Astrocyte (in vitro differentiated cells and primary cell): ENCODE results near the gene ERF. TPM values are rescaled to one million over a fixed set of nuclear protein-coding genes. Genes with fewer than 3 reads are reported as not detected.

ENCODE experiments used
- DNase-seq: peaks from one replicate; pipeline ENCODE4 v3.0.0-alpha.2; 2010; ENCODE audit warnings: low read depth
- FAIRE-seq: peaks from 2 replicates; lab custom pipeline; 2011; peaks lifted over from hg19 to GRCh38; lab: Jason Lieb, UNC
- H2AFZ ChIP-seq: 2 replicates; pipeline ENCODE4 v1.6.0; 2012; ENCODE audit warnings: low read depth, low read length, inconsistent platforms
- H3K27ac ChIP-seq: 2 replicates; pipeline ENCODE4 v1.5.1; 2011; ENCODE audit warnings: low read depth, low read length, inconsistent platforms
- H3K27me3 ChIP-seq: 2 replicates; pipeline ENCODE4 v1.6.0; 2011; ENCODE audit warnings: low read length, inconsistent platforms; ENCODE audit not compliant: insufficient read depth
- H3K36me3 ChIP-seq: 2 replicates; pipeline ENCODE4 v1.5.1; 2011; ENCODE audit warnings: low read length, inconsistent platforms; ENCODE audit not compliant: insufficient read depth
- H3K4me1 ChIP-seq: 2 replicates; pipeline ENCODE4 v1.5.1; 2011; ENCODE audit warnings: low read length, inconsistent platforms; ENCODE audit not compliant: insufficient read depth
- H3K4me2 ChIP-seq: 2 replicates; pipeline ENCODE4 v1.6.0; 2012; ENCODE audit warnings: low read length, inconsistent platforms
- H3K4me3 ChIP-seq: 2 replicates; pipeline ENCODE4 v1.5.1; 2011; ENCODE audit warnings: low read depth, mild to moderate bottlenecking, low read length, inconsistent platforms; ENCODE audit not compliant: insufficient read depth
- H3K79me2 ChIP-seq: 2 replicates; pipeline ENCODE4 v1.6.0; 2012; ENCODE audit warnings: mild to moderate bottlenecking, low read length, inconsistent platforms; ENCODE audit not compliant: insufficient read depth
- H3K9ac ChIP-seq: 2 replicates; pipeline ENCODE4 v1.6.0; 2012; ENCODE audit warnings: mild to moderate bottlenecking, low read length, inconsistent platforms
- H3K9me3 ChIP-seq: 2 replicates; pipeline ENCODE4 v1.5.1; 2012; ENCODE audit warnings: low read depth, mild to moderate bottlenecking, low read length, inconsistent platforms; ENCODE audit not compliant: insufficient read depth
- H4K20me1 ChIP-seq: 2 replicates; pipeline ENCODE4 v1.6.0; 2012; ENCODE audit warnings: low read length, inconsistent platforms; ENCODE audit not compliant: insufficient read depth
- H3K27ac Mint-ChIP-seq: one replicate; pipeline ENCODE4 v1.8.0; 2021; ENCODE audit warnings: mild to moderate bottlenecking, mixed read lengths; ENCODE audit not compliant: unreplicated experiment
- H3K27me3 Mint-ChIP-seq: one replicate; pipeline ENCODE4 v1.8.0; 2021; ENCODE audit warnings: low read depth, mixed read lengths; ENCODE audit not compliant: unreplicated experiment
- H3K36me3 Mint-ChIP-seq: one replicate; pipeline ENCODE4 v1.8.0; 2021; ENCODE audit warnings: low read depth, mixed read lengths; ENCODE audit not compliant: unreplicated experiment
- H3K4me1 Mint-ChIP-seq: one replicate; pipeline ENCODE4 v1.8.0; 2021; ENCODE audit warnings: low read depth, mixed read lengths; ENCODE audit not compliant: unreplicated experiment
- H3K4me3 Mint-ChIP-seq: one replicate; pipeline ENCODE4 v1.8.0; 2021; ENCODE audit warnings: mild to moderate bottlenecking, moderate library complexity, mixed read lengths; ENCODE audit not compliant: unreplicated experiment
- H3K9me3 Mint-ChIP-seq: one replicate; pipeline ENCODE4 v1.8.0; 2021; ENCODE audit warnings: mild to moderate bottlenecking, mixed read lengths; ENCODE audit not compliant: unreplicated experiment
- EZH2 ChIP-seq: IDR thresholded peaks from 2 replicates; pipeline ENCODE4 v1.6.1; 2012; ENCODE audit warnings: mild to moderate bottlenecking, low read length, inconsistent platforms; ENCODE audit not compliant: insufficient read depth
- total RNA-seq: library from RNA; stranded (reverse); gene quantifications from 2 replicates; pipeline ENCODE4 v1.2.1, GENCODE V29; 2021
- TF ChIP-seq, protein P1 (sequence below): IDR thresholded peaks from 2 replicates; pipeline ENCODE4 v1.5.1; 2011; ENCODE audit warnings: low read depth, mild to moderate bottlenecking, inconsistent platforms, low read length, moderate library complexity; ENCODE audit not compliant: insufficient read depth

Gene ERF
- total RNA-seq, 1 donor from 2014 or later: 108 TPM

DNA sequence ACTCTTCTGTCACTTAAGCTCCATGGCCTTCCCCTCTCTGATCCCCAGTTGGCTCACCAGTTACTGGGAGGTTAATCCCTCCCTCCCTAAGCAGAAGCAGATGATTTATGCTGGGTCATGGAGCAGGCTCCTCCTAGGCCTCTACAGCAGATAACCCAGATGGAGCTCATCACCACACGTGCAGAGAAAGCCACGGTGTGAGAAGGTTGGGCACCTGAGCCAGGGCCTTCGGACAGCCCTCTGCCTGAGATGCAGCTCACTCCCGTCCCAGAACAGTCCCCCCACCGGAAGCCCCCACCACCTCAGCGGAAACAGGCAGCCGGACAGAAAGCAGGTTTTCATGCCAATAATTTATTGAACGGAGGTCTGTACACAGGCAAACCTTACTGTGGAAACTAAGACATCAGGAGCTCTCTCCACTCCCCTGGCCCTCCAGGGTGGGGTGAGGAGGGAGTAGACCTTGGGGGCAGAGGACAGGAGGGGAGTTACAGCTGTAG, 25.0 kb downstream of the ERF start:
- H3K4me3 Mint-ChIP-seq: peak overlapping the region; percentile 5
- DNase-seq (no peak), FAIRE-seq (no peak)
- Histone ChIP-seq H4K20me1 (peaks cover 94% of the 10 kb centered on the region), H3K36me3 (peaks cover 43% of the 10 kb centered on the region), H3K4me1 (peaks cover 8% of the 10 kb centered on the region), H3K4me3 (no peak overlapping the region), H3K27me3 (no peaks in the 10 kb centered on the region), H3K4me2 (no peak overlapping the region), H3K27ac (no peak overlapping the region), H3K79me2 (peaks cover 67% of the 10 kb centered on the region), H3K9ac (no peak overlapping the region), H3K9me3 (no peaks in the 10 kb centered on the region), H2AFZ (no peak overlapping the region)
- no peaks in the 10 kb centered on the region for H3K9me3 Mint-ChIP-seq
- no peaks in the 10 kb centered on the region for H3K27me3 Mint-ChIP-seq
- peak overlapping the region; percentile 69 for H3K27ac Mint-ChIP-seq
- peaks cover 15% of the 10 kb centered on the region for H3K4me1 Mint-ChIP-seq
- peaks cover 37% of the 10 kb centered on the region for H3K36me3 Mint-ChIP-seq
- no peak for TF ChIP-seq EZH2
- TF ChIP-seq, protein P1, sequence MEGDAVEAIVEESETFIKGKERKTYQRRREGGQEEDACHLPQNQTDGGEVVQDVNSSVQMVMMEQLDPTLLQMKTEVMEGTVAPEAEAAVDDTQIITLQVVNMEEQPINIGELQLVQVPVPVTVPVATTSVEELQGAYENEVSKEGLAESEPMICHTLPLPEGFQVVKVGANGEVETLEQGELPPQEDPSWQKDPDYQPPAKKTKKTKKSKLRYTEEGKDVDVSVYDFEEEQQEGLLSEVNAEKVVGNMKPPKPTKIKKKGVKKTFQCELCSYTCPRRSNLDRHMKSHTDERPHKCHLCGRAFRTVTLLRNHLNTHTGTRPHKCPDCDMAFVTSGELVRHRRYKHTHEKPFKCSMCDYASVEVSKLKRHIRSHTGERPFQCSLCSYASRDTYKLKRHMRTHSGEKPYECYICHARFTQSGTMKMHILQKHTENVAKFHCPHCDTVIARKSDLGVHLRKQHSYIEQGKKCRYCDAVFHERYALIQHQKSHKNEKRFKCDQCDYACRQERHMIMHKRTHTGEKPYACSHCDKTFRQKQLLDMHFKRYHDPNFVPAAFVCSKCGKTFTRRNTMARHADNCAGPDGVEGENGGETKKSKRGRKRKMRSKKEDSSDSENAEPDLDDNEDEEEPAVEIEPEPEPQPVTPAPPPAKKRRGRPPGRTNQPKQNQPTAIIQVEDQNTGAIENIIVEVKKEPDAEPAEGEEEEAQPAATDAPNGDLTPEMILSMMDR: no peak

- H3K36me3 ChIP-seq: peaks cover 45% of the 10 kb centered on the region
- H2AFZ ChIP-seq: no peak overlapping the region
- H3K27me3 ChIP-seq: no peaks in the 10 kb centered on the region
- H3K9me3 ChIP-seq: no peaks in the 10 kb centered on the region
- H3K79me2 ChIP-seq: peaks cover 69% of the 10 kb centered on the region
- H4K20me1 ChIP-seq: peaks cover 96% of the 10 kb centered on the region
- peaks cover 34% of the 10 kb centered on the region for H3K36me3 Mint-ChIP-seq
- no peak overlapping the region for H3K4me3 ChIP-seq
- no peaks in the 10 kb centered on the region for H3K27me3 Mint-ChIP-seq
- H3K9ac ChIP-seq: no peak overlapping the region
- TF ChIP-seq, protein P1: no peak
- no peak for TF ChIP-seq EZH2
- peak overlapping the region; percentile 69 for H3K27ac Mint-ChIP-seq
- DNase-seq (no peak), FAIRE-seq (no peak)
- no peak overlapping the region for H3K4me2 ChIP-seq
- H3K4me1 Mint-ChIP-seq: peaks cover 15% of the 10 kb centered on the region
- H3K9me3 Mint-ChIP-seq: no peaks in the 10 kb centered on the region
- H3K27ac ChIP-seq: no peak overlapping the region
- peaks cover 8% of the 10 kb centered on the region for H3K4me1 ChIP-seq
- peak overlapping the region; percentile 5 for H3K4me3 Mint-ChIP-seq
These were observed 25.6 kb downstream of the ERF start for GRCh38 chr19:42229301-42229854.

DNA sequence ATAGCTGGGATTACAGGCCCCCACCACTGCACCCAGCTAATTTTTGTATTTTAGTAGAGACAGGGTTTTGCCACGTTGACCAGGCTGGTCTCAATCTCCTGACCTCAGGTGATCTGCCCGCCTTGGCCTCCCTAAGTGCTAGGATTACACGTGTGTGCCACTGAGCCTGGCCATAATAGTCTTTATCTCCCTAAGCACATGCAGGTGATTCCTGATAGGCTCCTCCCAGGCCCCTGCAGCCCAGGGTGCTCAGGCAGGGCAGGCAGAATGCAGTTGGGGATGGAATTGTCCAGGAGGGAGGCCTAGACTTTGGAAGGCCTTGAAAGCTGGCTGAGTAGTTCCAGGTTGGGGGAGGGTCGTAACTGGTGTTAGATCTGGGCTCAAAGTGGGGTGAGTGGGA, 26.3 kb downstream of the ERF start:
- Histone ChIP-seq H3K9me3 (peaks cover 2% of the 10 kb centered on the region), H3K9ac (no peak overlapping the region), H3K36me3 (peaks cover 44% of the 10 kb centered on the region), H4K20me1 (peaks cover 93% of the 10 kb centered on the region), H3K4me2 (no peak overlapping the region), H3K4me1 (peaks cover 8% of the 10 kb centered on the region), H3K27me3 (no peaks in the 10 kb centered on the region), H3K4me3 (no peak overlapping the region), H3K79me2 (peaks cover 67% of the 10 kb centered on the region), H3K27ac (no peak overlapping the region), H2AFZ (no peak overlapping the region)
- no peak for TF ChIP-seq EZH2
- TF ChIP-seq, protein P1: no peak
- Mint-ChIP-seq H3K27me3 (no peaks in the 10 kb centered on the region), H3K9me3 (no peaks in the 10 kb centered on the region), H3K4me3 (no peak overlapping the region), H3K27ac (no peak overlapping the region), H3K36me3 (peaks cover 34% of the 10 kb centered on the region), H3K4me1 (peaks cover 15% of the 10 kb centered on the region)
- no peak for FAIRE-seq
- DNase-seq: no peak
